Keratinocyte (primary cell): ENCODE measurements around the gene APAF1. TPM values are rescaled to one million over a fixed set of nuclear protein-coding genes. Genes with fewer than 3 reads are reported as not detected.

Experiments
- DNase-seq: peaks from one replicate; pipeline ENCODE4 v3.0.0-alpha.2; 2011; ENCODE audit warnings: low read depth, missing footprints, low spot score
- FAIRE-seq: peaks from 2 replicates; lab custom pipeline; 2011; peaks lifted over from hg19 to GRCh38; lab: Jason Lieb, UNC
- H2AFZ ChIP-seq: 2 replicates; pipeline ENCODE4 v1.6.0; 2012; ENCODE audit warnings: low read length, control low read depth, inconsistent platforms; ENCODE audit not compliant: control insufficient read depth
- H3K27ac ChIP-seq: 2 replicates; pipeline ENCODE4 v1.5.1; 2011; ENCODE audit warnings: low read length; ENCODE audit not compliant: control insufficient read depth, insufficient read depth
- H3K27me3 ChIP-seq: 3 replicates; pipeline ENCODE4 v1.6.0; 2011; ENCODE audit warnings: low read length; ENCODE audit not compliant: control insufficient read depth, insufficient read depth; ENCODE audit errors: extremely low read depth
- H3K36me3 ChIP-seq, 2 experiments: 2 replicates in 1 of 2; 3 replicates in 1 of 2; pipeline ENCODE4 v1.5.1; 2011; ENCODE audit warnings: low read length in 2 of 2, mild to moderate bottlenecking in 1 of 2; ENCODE audit not compliant: control insufficient read depth in 2 of 2, insufficient read depth in 2 of 2; ENCODE audit errors: extremely low read depth in 1 of 2
- H3K4me1 ChIP-seq: 3 replicates; pipeline ENCODE4 v1.5.1; 2011; ENCODE audit warnings: low read length; ENCODE audit not compliant: control insufficient read depth, insufficient read depth; ENCODE audit errors: extremely low read depth
- H3K4me2 ChIP-seq: 3 replicates; pipeline ENCODE4 v1.6.0; 2011; ENCODE audit warnings: low read depth, low read length; ENCODE audit not compliant: control insufficient read depth, insufficient read depth; ENCODE audit errors: extremely low read depth
- H3K4me3 ChIP-seq, 3 experiments: fragments of 200-600 bp in 1 of 3; sonication (generic) in 1 of 3; 2 replicates in 2 of 3; 3 replicates in 1 of 3; pipeline ENCODE4 v1.5.1; 2011 to 2016; ENCODE audit warnings: low read length in 3 of 3, mild to moderate bottlenecking in 3 of 3, control low read depth in 2 of 3, inconsistent platforms in 1 of 3, low read depth in 1 of 3, mixed read lengths in 1 of 3, mixed run types in 1 of 3, moderate library complexity in 1 of 3; ENCODE audit not compliant: control insufficient read depth in 2 of 3, insufficient read depth in 2 of 3; ENCODE audit errors: extremely low read depth in 1 of 3
- H3K79me2 ChIP-seq: 2 replicates; pipeline ENCODE4 v1.6.0; 2012; ENCODE audit warnings: low read length; ENCODE audit not compliant: control insufficient read depth, insufficient read depth
- H3K9ac ChIP-seq: 3 replicates; pipeline ENCODE4 v1.6.0; 2011; ENCODE audit warnings: low read length; ENCODE audit not compliant: control insufficient read depth, insufficient read depth; ENCODE audit errors: extremely low read depth
- H3K9me1 ChIP-seq: 3 replicates; pipeline ENCODE4 v1.6.0; 2011; ENCODE audit warnings: low read length; ENCODE audit not compliant: control insufficient read depth, insufficient read depth; ENCODE audit errors: extremely low read depth
- H3K9me3 ChIP-seq: 2 replicates; pipeline ENCODE4 v1.5.1; 2012; ENCODE audit warnings: low read depth, low read length; ENCODE audit not compliant: control insufficient read depth
- H4K20me1 ChIP-seq: 3 replicates; pipeline ENCODE4 v1.6.0; 2011; ENCODE audit warnings: low read length; ENCODE audit not compliant: control insufficient read depth, insufficient read depth; ENCODE audit errors: extremely low read depth
- EZH2 ChIP-seq: IDR thresholded peaks from one replicate; pipeline ENCODE4 v1.6.1; 2012; ENCODE audit warnings: inconsistent platforms, mild to moderate bottlenecking, low read length, moderate library complexity
- dilution Hi-C: fragments of 300-500 bp; cut with MboI; formaldehyde crosslinking; loops from one replicate; pipeline ENCODE4 v1.7.0; 2020; ENCODE audit warnings: low sequenced_read_pairs; ENCODE audit not compliant: extremely low pct_ligation_motif_present
- polyA plus RNA-seq, 5 experiments: library from polyadenylated mRNA; depleted of rRNA in 3 of 5; stranded (reverse) in 3 of 5; stranded (forward) in 1 of 5; unstranded in 1 of 5; fragments of >200 nt; gene quantifications; 1 replicate in 1 of 5; 2 replicates in 3 of 5; 3 replicates in 1 of 5; pipeline versions ENCODE4 v1.2.1 to v1.2.3, GENCODE V29; 2011 to 2012; ENCODE audit warnings: missing spikeins in 2 of 5, low read depth in 1 of 5, low replicate concordance in 1 of 5
- TF ChIP-seq, protein P1 (sequence below), 3 experiments: IDR thresholded peaks in 1 of 3; conservative IDR thresholded peaks in 1 of 3; optimal IDR thresholded peaks in 1 of 3; 2 replicates in 2 of 3; 3 replicates in 1 of 3; pipeline versions ENCODE3 to v1.5.1; 2011; ENCODE audit warnings: low read length in 3 of 3, mild to moderate bottlenecking in 3 of 3, moderate library complexity in 2 of 3, control low read depth in 1 of 3, inconsistent platforms in 1 of 3; ENCODE audit not compliant: insufficient read depth in 2 of 3; ENCODE audit errors: extremely low read depth in 1 of 3

APAF1 gene
- polyA plus RNA-seq, 1 donor (not counting 4 experiments of a cell fraction or from before 2014, with no cell fraction given), result 9.9 TPM

- H3K36me3 ChIP-seq, result peaks cover 0 to 13% of the 10 kb centered on the region in 2 experiments
- H3K4me3 ChIP-seq, result no peak overlapping the region
- no peak overlapping the region for H2AFZ ChIP-seq
Measured at GRCh38 chr12:98684199-98684598, 39.1 kb downstream of the APAF1 start.

GRCh38 chr12:98686603-98687002, 41.5 kb downstream of the APAF1 start:
- FAIRE-seq, result no peak
- no peak overlapping the region for H3K27ac ChIP-seq
- H4K20me1 ChIP-seq, result no peaks in the 10 kb centered on the region

More at GRCh38 chr12:98684199-98684598, 39.1 kb downstream of the APAF1 start:
- Histone ChIP-seq H3K4me1 (no peaks in the 10 kb centered on the region), H3K9me3 (no peaks in the 10 kb centered on the region), H3K27ac (no peak overlapping the region), H3K79me2 (no peaks in the 10 kb centered on the region), H3K9ac (no peak overlapping the region), H3K4me2 (no peak overlapping the region), H4K20me1 (no peaks in the 10 kb centered on the region), H3K27me3 (no peaks in the 10 kb centered on the region), H3K9me1 (no peaks in the 10 kb centered on the region)
- TF ChIP-seq, protein P1, sequence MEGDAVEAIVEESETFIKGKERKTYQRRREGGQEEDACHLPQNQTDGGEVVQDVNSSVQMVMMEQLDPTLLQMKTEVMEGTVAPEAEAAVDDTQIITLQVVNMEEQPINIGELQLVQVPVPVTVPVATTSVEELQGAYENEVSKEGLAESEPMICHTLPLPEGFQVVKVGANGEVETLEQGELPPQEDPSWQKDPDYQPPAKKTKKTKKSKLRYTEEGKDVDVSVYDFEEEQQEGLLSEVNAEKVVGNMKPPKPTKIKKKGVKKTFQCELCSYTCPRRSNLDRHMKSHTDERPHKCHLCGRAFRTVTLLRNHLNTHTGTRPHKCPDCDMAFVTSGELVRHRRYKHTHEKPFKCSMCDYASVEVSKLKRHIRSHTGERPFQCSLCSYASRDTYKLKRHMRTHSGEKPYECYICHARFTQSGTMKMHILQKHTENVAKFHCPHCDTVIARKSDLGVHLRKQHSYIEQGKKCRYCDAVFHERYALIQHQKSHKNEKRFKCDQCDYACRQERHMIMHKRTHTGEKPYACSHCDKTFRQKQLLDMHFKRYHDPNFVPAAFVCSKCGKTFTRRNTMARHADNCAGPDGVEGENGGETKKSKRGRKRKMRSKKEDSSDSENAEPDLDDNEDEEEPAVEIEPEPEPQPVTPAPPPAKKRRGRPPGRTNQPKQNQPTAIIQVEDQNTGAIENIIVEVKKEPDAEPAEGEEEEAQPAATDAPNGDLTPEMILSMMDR (optimal IDR thresholded peaks at IDR 0.05 in 1 of 3, IDR thresholded peaks at IDR 0.05 in 1 of 3, conservative IDR thresholded peaks at IDR 0.05 in 1 of 3; ENCODE audit: extremely low read depth in 1 of 3, insufficient read depth in 2 of 3, low read length in 3 of 3), result no peak
- TF ChIP-seq EZH2, result no peak
- DNase-seq (no peak), FAIRE-seq (no peak)
- dilution Hi-C loops, result no loop called here

More at GRCh38 chr12:98686603-98687002, 41.5 kb downstream of the APAF1 start:
- H2AFZ ChIP-seq, result no peak overlapping the region
- H3K79me2 ChIP-seq, result no peaks in the 10 kb centered on the region
- peaks cover 0 to 7% of the 10 kb centered on the region in 2 experiments for H3K36me3 ChIP-seq
- no peaks in the 10 kb centered on the region for H3K9me3 ChIP-seq
- H3K4me2 ChIP-seq, result no peak overlapping the region
- dilution Hi-C loops, result no loop called here
- no peaks in the 10 kb centered on the region for H3K4me1 ChIP-seq
- no peak overlapping the region for H3K9ac ChIP-seq
- no peak for TF ChIP-seq EZH2
- TF ChIP-seq, protein P1 (optimal IDR thresholded peaks at IDR 0.05 in 1 of 3, IDR thresholded peaks at IDR 0.05 in 1 of 3, conservative IDR thresholded peaks at IDR 0.05 in 1 of 3; ENCODE audit: extremely low read depth in 1 of 3, insufficient read depth in 2 of 3, low read length in 3 of 3), result no peak
- H3K9me1 ChIP-seq, result no peaks in the 10 kb centered on the region
- H3K27me3 ChIP-seq, result no peaks in the 10 kb centered on the region
- no peak overlapping the region for H3K4me3 ChIP-seq
- no peak for DNase-seq
